Neutrophil (primary cell): Measurements from ENCODE around the gene OR9A2.

Experiments used
- H3K27ac ChIP-seq: fragments of 200-600 bp; sonication (generic); 2 replicates; pipeline ENCODE4 v1.5.1; 2016; ENCODE audit warnings: mild to moderate bottlenecking, moderate library complexity
- H3K27me3 ChIP-seq: fragments of 200-600 bp; sonication (generic); 2 replicates; pipeline ENCODE4 v1.6.0; 2016; ENCODE audit warnings: mild to moderate bottlenecking
- H3K36me3 ChIP-seq: fragments of 200-600 bp; sonication (generic); 2 replicates; pipeline ENCODE4 v1.5.1; 2017
- H3K4me1 ChIP-seq, 2 experiments: fragments of 200-600 bp in 1 of 2; sonication (generic) in 1 of 2; 1 replicate in 1 of 2; 2 replicates in 1 of 2; pipeline versions ENCODE4 v1.5.1 to v1.6.1; 2013 to 2016; ENCODE audit warnings: low read depth in 1 of 2, low read length in 1 of 2, mild to moderate bottlenecking in 1 of 2, moderate library complexity in 1 of 2; ENCODE audit not compliant: control insufficient read depth in 1 of 2, insufficient read depth in 1 of 2
- H3K4me3 ChIP-seq, 2 experiments: fragments of 200-600 bp in 1 of 2; sonication (generic) in 1 of 2; 1 replicate in 1 of 2; 2 replicates in 1 of 2; pipeline ENCODE4 v1.5.1; 2013 to 2016; ENCODE audit warnings: low read depth in 1 of 2, low read length in 1 of 2, mild to moderate bottlenecking in 1 of 2, moderate library complexity in 1 of 2
- H3K9me3 ChIP-seq: fragments of 200-600 bp; sonication (generic); 2 replicates; pipeline ENCODE4 v1.5.1; 2016
- CTCF ChIP-seq: fragments of 200-600 bp; sonication (generic); IDR thresholded peaks from 2 replicates; pipeline ENCODE4 v1.5.1; 2016; ENCODE audit warnings: antibody characterized with exemption

The OR9A2 gene

GRCh38 chr7:143025371-143025770 lies 1.6 kb downstream of the OR9A2 start:
- no peaks in the 10 kb centered on the region for H3K9me3 ChIP-seq
- no peak overlapping the region for H3K27ac ChIP-seq
- no peaks in the 10 kb centered on the region for H3K36me3 ChIP-seq
- H3K4me1 ChIP-seq = no peaks in the 10 kb centered on the region
- no peaks in the 10 kb centered on the region for H3K27me3 ChIP-seq
- no peak for TF ChIP-seq CTCF
- no peak overlapping the region for H3K4me3 ChIP-seq

GRCh38 chr7:143023047-143023446 lies 3.9 kb downstream of the OR9A2 start:
- H3K27me3 ChIP-seq = no peaks in the 10 kb centered on the region
- H3K4me3 ChIP-seq = no peak overlapping the region
- H3K27ac ChIP-seq = no peak overlapping the region
- H3K36me3 ChIP-seq = no peaks in the 10 kb centered on the region
- no peaks in the 10 kb centered on the region for H3K4me1 ChIP-seq
- TF ChIP-seq CTCF = no peak
- no peaks in the 10 kb centered on the region for H3K9me3 ChIP-seq

- TF ChIP-seq CTCF = no peak
- no peaks in the 10 kb centered on the region for H3K4me1 ChIP-seq
- no peaks in the 10 kb centered on the region for H3K9me3 ChIP-seq
- no peak overlapping the region for H3K27ac ChIP-seq
- H3K4me3 ChIP-seq = no peak overlapping the region
- H3K27me3 ChIP-seq = peaks cover 6% of the 10 kb centered on the region
- H3K36me3 ChIP-seq = no peaks in the 10 kb centered on the region
Observed at GRCh38 chr7:143018931-143019330, 8.0 kb downstream of the OR9A2 start.

- H3K27ac ChIP-seq = no peak overlapping the region
- H3K27me3 ChIP-seq = peaks cover 6% of the 10 kb centered on the region
- no peaks in the 10 kb centered on the region for H3K9me3 ChIP-seq
- no peaks in the 10 kb centered on the region for H3K4me1 ChIP-seq
- H3K36me3 ChIP-seq = no peaks in the 10 kb centered on the region
- no peak for TF ChIP-seq CTCF
- no peak overlapping the region for H3K4me3 ChIP-seq
Observed at GRCh38 chr7:143016996-143017395, 9.9 kb downstream of the OR9A2 start.

GRCh38 chr7:143015926-143016490 lies 10.9 kb downstream of the OR9A2 start:
- Histone ChIP-seq H3K36me3 (no peaks in the 10 kb centered on the region), H3K27me3 (peaks cover 6% of the 10 kb centered on the region), H3K27ac (no peak overlapping the region), H3K4me3 (no peak overlapping the region), H3K9me3 (no peaks in the 10 kb centered on the region), H3K4me1 (no peaks in the 10 kb centered on the region)
- TF ChIP-seq CTCF = no peak

- peaks cover 6% of the 10 kb centered on the region for H3K27me3 ChIP-seq
- no peak for TF ChIP-seq CTCF
- no peak overlapping the region for H3K4me3 ChIP-seq
- H3K4me1 ChIP-seq = no peaks in the 10 kb centered on the region
- H3K36me3 ChIP-seq = no peaks in the 10 kb centered on the region
- H3K9me3 ChIP-seq = no peaks in the 10 kb centered on the region
- H3K27ac ChIP-seq = no peak overlapping the region
Observed at GRCh38 chr7:143015084-143015483, 11.8 kb downstream of the OR9A2 start.
